SKM-1 (cell line): ENCODE measurements around the gene POLH.
"Not testable (repeated sequence)": the region's sequence is repeated elsewhere in the genome, so short reads cannot be mapped to it uniquely, and the experiment has no call there.

Experiments used
- DNase-seq: peaks from one replicate; lab custom pipeline; 2025; ENCODE audit not compliant: unreplicated experiment; lab: John Stamatoyannopoulos, UW

POLH gene

GRCh38 chr6:43629505-43630300, 53.7 kb downstream of the POLH start:
- peak; percentile 96 for DNase-seq

GRCh38 chr6:43630980-43631619, 55.1 kb downstream of the POLH start:
- DNase-seq, result no peak

DNA sequence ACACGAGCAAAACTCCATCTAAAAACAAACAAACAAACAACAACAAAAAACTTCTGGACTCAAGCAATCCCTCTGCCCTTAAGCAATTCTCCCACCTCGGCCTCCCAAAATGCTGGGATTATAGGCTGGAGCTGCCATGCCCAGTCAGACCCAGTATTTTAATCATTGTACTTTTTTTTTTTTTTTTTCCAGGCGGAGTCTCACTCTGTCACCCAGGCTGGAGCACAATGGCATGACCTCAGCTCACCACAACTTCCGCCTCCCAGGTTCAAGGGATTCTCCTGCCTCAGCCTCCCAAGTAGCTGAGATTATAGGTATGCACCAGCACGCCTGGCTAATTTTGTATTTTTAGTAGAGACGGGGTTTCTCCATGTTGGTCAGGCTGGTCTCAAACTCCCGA, 57.0 kb downstream of the POLH start:
- not testable (repeated sequence) for DNase-seq

DNA sequence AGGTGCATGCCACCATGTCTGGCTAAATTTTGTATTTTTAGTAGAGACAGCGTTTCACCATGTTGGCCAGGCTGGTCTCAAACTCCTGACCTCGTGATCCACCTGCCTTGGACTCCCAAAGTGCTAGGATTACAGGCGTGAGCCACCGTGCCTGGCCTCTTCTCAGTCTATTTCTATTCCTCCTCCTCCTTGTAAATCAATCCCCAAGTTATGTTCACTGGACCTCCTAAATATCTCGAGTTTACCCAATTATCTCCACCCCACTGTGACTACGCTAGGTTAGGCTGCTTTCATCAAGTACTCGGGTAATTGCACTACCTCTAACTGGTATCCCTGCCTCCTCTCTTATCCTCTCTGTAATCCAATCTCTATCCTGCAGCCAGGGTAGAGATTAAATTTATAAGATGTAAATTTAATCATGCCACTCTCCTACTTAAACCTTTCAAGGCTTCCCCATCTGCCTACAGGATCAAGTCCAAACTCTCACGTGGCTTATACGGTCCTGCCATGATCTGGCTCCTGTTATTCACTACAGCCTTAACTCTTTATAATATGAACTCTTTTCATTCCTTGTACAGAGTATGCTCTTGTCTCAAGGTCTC, 58.8 kb downstream of the POLH start:
- DNase-seq, result no peak

GRCh38 chr6:43635387-43636307, 59.7 kb downstream of the POLH start, which contains the start of gene MAD2L1BP:
Gene MAD2L1BP, plus strand, starts transcription at chr6:43635840. Its CDS starts 36 bp downstream, at chr6:43635876.
- peak; percentile 79 for DNase-seq

- DNase-seq, result no peak
These were observed 60.3 kb downstream of the POLH start for GRCh38 chr6:43636308-43636659.

- no peak for DNase-seq
These were observed 64.2 kb downstream of the POLH start for GRCh38 chr6:43639984-43640800.

GRCh38 chr6:43644940-43645612, 69.1 kb downstream of the POLH start, which contains the start of gene RSPH9:
Gene RSPH9, plus strand, starts transcription at chr6:43645036. Its CDS starts 63 bp downstream, at chr6:43645099.
- no peak for DNase-seq

DNA sequence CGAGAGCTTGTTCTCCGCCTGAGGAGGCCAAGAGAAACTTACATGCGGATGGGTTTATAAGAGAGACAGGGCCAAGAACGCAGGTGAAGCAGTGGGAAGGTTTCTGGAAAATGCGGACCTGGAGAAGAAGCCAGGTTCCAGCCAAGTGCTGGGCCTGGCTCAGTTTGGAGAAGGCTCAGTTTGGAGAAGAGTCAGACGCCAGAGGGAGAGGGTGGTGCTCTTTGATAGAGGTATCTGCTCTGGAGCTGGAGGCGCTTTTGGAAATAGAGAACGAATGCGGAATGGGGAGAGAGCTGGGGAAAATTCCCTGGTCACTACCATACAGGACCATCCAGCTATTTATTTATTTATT, 69.6 kb downstream of the POLH start:
- no peak for DNase-seq

DNA sequence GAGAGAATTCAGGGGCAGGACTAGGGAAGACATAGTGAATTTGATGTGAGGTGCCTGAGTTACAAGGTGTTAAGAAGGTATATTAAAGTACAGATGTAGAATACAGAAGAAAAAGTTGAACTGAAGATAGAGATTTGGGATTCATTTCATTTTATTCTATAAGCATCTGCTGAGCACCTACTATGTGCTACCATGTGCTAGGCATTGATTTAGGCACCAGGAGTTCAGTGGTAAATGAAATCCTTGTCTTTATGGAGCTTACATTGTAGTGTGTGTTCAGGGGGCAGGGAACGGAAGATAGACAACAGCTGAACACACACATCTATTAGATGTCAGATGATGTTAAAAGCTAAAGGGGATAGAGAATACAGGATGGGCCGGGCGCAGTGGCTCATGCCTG, 71.6 kb downstream of the POLH start:
- DNase-seq, result no peak

DNA sequence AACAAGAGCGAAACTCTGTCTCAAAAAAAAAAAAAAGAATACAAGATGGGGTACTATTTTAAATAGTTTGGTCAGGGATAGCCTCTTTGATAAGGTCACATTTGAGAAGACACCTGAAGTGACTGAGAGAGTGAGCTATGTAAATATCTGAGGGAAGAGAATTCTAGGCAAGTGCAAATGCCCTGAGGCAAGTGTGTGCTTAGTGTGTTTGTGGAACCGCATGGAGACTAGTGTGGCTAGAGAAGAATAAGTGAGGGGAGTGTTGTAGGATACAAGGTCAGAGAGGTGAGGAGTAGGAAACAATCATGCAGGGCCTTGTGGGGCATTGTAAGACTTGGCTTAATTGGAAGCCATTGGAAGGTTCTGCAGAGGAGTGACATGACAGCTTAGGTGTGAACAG, 72.3 kb downstream of the POLH start:
- DNase-seq, result no peak

GRCh38 chr6:43652822-43653221, 76.8 kb downstream of the POLH start:
- not testable (repeated sequence) for DNase-seq

DNA sequence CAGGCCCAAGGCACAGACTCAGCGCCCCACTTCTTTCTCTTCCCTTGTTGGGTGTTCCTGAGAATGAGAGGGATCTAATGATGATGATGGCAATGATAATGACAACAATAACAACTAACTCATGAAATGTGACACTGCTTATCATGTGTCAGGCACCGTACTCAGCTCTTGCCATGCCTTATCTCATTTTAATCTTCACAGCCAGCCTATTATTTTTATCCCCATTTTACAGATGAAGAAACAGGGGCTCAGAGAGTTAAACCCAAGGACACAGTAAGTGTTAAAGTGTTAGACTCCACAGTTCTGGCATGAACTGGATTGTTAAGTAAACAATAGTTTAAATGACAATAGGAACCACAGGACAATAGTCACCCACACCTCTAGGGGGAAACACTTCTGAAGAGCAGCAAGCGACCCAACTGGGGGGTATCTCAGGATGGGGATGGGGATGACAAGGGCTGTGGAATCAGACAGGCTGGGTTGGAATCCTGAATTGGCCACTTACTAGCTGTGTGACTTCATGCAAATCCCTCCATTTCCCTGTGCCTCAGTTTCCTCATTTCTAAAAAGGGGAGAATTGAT, 81.3 kb downstream of the POLH start:
- DNase-seq, result no peak

DNA sequence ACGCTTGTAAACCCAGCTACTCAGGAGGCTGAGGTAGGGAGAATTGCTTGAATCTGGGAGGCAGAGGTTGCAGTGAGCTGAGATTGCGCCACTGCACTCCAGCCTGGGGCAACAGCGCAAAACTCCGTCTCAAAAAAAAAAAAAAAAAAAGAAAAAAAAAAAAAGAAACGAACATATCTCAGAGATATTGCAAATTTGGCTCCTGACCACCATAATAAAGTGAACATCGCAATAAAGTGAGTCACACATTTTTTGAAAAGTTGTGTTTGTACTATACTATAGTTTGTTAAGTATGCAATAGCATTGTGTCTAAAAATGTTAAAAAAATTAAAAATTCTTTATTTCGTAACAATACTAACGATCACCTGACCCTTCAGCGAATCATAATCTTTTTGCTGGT, 82.2 kb downstream of the POLH start:
- no peak for DNase-seq

DNA sequence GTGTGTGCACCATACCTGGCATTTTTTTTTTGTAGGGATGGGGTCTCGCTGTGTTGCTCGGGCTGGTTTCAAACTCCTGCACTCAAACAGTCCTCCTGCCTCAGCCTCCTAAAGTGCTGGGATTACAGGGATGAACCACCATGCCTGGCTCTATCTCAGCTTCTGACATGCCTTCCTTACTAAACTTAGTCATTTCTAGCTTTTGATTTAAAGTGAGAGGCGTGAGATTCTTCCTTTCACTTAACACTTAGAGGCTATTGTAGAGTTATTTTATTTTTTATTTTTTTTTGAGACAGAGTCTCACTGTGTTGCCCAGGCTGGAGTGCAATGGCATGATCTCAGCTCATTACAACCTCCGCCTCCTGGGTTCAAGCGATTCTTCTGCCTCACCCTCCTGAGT, 87.0 kb downstream of the POLH start:
- not testable (repeated sequence) for DNase-seq
